Purkinje cell (primary cell): ENCODE measurements around the gene KRT28. TPM values are rescaled to one million over a fixed set of nuclear protein-coding genes. Genes with fewer than 3 reads are reported as not detected.

ENCODE experiments used
- polyA plus RNA-seq: library from polyadenylated mRNA; unstranded; fragments of >200 nt; fragmentation: Nextera tagmentation; gene quantifications from 2 replicates; pipeline ENCODE4 v1.2.1, GENCODE V29; 2014

Gene KRT28
- polyA plus RNA-seq = not detected in 2 replicates

DNA sequence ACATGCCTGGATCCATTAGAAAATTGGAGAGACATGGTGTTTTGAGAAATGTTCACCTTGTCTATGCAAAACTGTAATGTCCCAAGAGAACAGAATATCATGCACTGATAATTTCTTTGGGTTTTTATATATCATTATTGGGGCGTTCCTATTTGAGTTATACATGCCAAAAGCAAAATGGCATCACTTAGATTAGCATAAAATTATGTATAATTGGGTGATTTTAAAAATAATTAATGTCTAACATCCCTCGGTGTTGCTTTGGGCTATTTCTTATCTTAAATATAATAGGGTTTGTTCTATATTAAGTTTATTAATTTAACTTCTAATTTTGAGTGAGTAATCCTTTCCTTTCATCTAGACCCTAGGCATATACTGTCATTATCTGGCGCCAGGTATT lies at the start of gene KRT28:
Gene KRT28, minus strand, starts transcription at position 101 of the 400 bp plus-strand sequence. Its CDS starts 66 bp downstream, at position 35.

GRCh38 chr17:40822132-40822812 lies 22.5 kb upstream of the KRT28 start, which contains the start of gene KRT10:
Gene KRT10 (minus strand): TSS chr17:40822614. CDS start chr17:40822585, 29 bp downstream.

DNA sequence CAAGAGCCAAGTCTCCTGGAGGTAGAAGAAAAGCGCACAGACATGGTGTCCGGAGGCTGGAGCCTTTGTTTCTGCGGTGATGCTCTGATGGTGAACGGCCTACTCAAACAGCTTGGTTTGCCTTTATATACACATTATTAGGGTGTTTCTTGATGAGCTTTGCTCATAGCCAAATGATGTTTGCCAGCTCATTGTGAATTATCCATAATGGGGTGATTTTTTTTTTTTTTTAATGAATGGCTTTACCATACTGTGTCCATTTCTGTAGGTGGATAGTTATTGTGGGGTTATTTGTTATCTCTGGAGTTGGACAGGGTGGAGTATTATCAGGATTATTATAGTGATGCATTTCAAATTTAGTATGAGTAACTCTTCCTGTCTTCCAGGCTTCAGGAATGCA lies 17.3 kb downstream of the KRT28 start, which contains the start of gene KRT27:
Gene KRT27, minus strand, starts transcription at position 101 of the 400 bp plus-strand sequence. Its CDS starts 57 bp downstream, at position 44.

DNA sequence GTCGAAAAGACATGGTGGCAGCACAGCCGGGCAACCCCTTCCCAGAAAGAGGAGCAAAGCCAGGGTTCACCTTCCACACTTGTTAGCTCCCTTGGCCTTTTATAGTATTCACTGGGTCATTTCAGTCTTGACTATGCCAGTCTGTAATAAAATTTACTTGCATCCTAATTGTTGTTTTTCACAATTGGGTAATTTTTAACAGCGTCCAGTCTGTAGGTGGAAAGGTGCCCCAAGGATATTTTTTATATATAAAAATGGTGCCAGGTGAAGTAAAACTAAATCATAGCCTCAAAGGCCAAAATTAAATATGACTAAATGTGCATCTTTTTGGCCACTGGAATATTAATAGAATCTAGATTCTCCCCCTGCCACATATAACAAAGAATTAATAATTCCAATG lies 27.7 kb downstream of the KRT28 start, which contains the start of gene KRT26:
Gene KRT26, minus strand, starts transcription at position 101 of the 400 bp plus-strand sequence. Its CDS starts 88 bp downstream, at position 13.

DNA sequence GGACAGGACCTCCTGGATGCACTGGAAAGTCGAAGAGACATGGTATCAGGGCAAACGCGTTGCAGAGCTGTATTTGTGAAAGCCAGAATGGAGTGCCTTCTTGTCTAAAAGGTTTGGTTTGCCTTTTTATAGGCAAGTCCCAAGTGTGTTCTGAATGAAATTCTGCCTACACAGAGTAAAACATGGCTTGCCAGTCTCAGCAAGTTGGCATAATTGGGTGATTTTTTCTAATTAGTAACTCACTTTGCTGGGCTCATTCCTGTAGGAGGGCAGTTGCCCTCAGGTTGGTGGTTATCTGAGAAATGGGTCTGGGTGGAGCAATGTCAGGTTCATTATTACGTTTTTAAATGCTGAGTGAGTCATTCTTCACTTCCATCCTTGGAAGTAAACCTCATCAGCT lies 44.5 kb downstream of the KRT28 start, which contains the start of gene KRT25:
Gene KRT25, minus strand, starts transcription at position 101 of the 400 bp plus-strand sequence. Its CDS starts 60 bp downstream, at position 41.

Other genes starting within 250 kb of the KRT28 start
- not detected in 2 replicates for gene CCR7, start 234.5 kb downstream of the KRT28 start, polyA plus RNA-seq
- gene SMARCE1, start 152.1 kb downstream of the KRT28 start, polyA plus RNA-seq = 65.2 and 73.0 TPM in 2 replicates
- 172 and 190 TPM in 2 replicates for gene KRT222, start 134.8 kb downstream of the KRT28 start, polyA plus RNA-seq
- gene KRT24, start 96.2 kb downstream of the KRT28 start, polyA plus RNA-seq = 0.85 TPM in 1 of 2 replicates, not detected in the other
- gene KRT25, start 44.6 kb downstream of the KRT28 start, polyA plus RNA-seq = 0.52 and 3.2 TPM in 2 replicates
- gene KRT26, start 27.8 kb downstream of the KRT28 start, polyA plus RNA-seq = not detected in 2 replicates
- not detected in 2 replicates for gene KRT27, start 17.4 kb downstream of the KRT28 start, polyA plus RNA-seq
- 45.5 and 59.0 TPM in 2 replicates for gene KRT10, start 22.7 kb upstream of the KRT28 start, polyA plus RNA-seq
- not detected in 2 replicates for gene KRT12, start 67.3 kb upstream of the KRT28 start, polyA plus RNA-seq
- not detected in 2 replicates for gene KRT20, start 85.3 kb upstream of the KRT28 start, polyA plus RNA-seq
- gene KRT23, start 137.7 kb upstream of the KRT28 start, polyA plus RNA-seq = 0.60 TPM in 1 of 2 replicates, not detected in the other
- not detected in 2 replicates for gene KRT39, start 167.0 kb upstream of the KRT28 start, polyA plus RNA-seq
- not detected in 2 replicates for gene KRT40, start 184.4 kb upstream of the KRT28 start, polyA plus RNA-seq
- gene KRTAP3-3, start 194.2 kb upstream of the KRT28 start, polyA plus RNA-seq = not detected in 2 replicates
- not detected in 2 replicates for gene KRTAP3-2, start 199.9 kb upstream of the KRT28 start, polyA plus RNA-seq
- not detected in 2 replicates for gene KRTAP3-1, start 209.2 kb upstream of the KRT28 start, polyA plus RNA-seq
- not detected in 2 replicates for gene KRTAP1-5, start 227.2 kb upstream of the KRT28 start, polyA plus RNA-seq
- not detected in 2 replicates for gene KRTAP1-4, start 230.2 kb upstream of the KRT28 start, polyA plus RNA-seq
- not detected in 2 replicates for gene KRTAP1-3, start 234.9 kb upstream of the KRT28 start, polyA plus RNA-seq
- 0.28 TPM in 1 of 2 replicates, not detected in the other for gene KRTAP1-1, start 241.5 kb upstream of the KRT28 start, polyA plus RNA-seq
- gene KRTAP2-1, start 247.4 kb upstream of the KRT28 start, polyA plus RNA-seq = not detected in 2 replicates